GM23338 (cell line): Measurements from ENCODE around the gene SPATS2. TPM values are rescaled to one million over a fixed set of nuclear protein-coding genes. Genes with fewer than 3 reads are reported as not detected.
A peak's percentile ranks its signal among the peaks of the same experiment; 100 is the strongest.

Source experiments
- ATAC-seq: fragments of 200-7000 bp; cut with Tn5 transposase; 3 replicates; pipeline ENCODE4 v1.9.1; 2020
- DNase-seq: peaks from one replicate; pipeline ENCODE4 v3.0.0-alpha.2; 2015; ENCODE audit warnings: low spot score
- H2AFZ ChIP-seq: fragments of 200-600 bp; sonication (generic); 2 replicates; pipeline ENCODE4 v1.8.0; 2016; ENCODE audit warnings: antibody characterized with exemption, mild to moderate bottlenecking, moderate library complexity
- H3F3A ChIP-seq: fragments of 200-600 bp; sonication (generic); replicated peaks from 2 replicates; pipeline ENCODE4 v1.8.0; 2017; ENCODE audit warnings: antibody characterized with exemption, mixed run types, low read depth
- H3K27ac ChIP-seq: fragments of 200-600 bp; sonication (generic); 2 replicates; pipeline ENCODE4 v1.6.1; 2016; ENCODE audit warnings: low read depth
- H3K27me3 ChIP-seq: fragments of 200-600 bp; sonication (generic); 2 replicates; pipeline ENCODE4 v1.8.0; 2016; ENCODE audit warnings: mild to moderate bottlenecking, mixed run types, moderate library complexity; ENCODE audit not compliant: insufficient read depth
- H3K36me3 ChIP-seq: fragments of 200-600 bp; sonication (generic); 2 replicates; pipeline ENCODE4 v1.8.0; 2016; ENCODE audit warnings: mild to moderate bottlenecking; ENCODE audit not compliant: insufficient read depth
- H3K4me1 ChIP-seq: fragments of 200-600 bp; sonication (generic); 2 replicates; pipeline ENCODE4 v1.8.0; 2016; ENCODE audit warnings: mild to moderate bottlenecking, moderate library complexity; ENCODE audit not compliant: insufficient read depth
- H3K4me2 ChIP-seq: fragments of 200-600 bp; sonication (generic); 2 replicates; pipeline ENCODE4 v1.7.1; 2017; ENCODE audit warnings: mixed run types
- H3K4me3 ChIP-seq: fragments of 200-600 bp; sonication (generic); 2 replicates; pipeline ENCODE4 v1.6.1; 2016; ENCODE audit warnings: mixed run types
- H3K79me2 ChIP-seq: fragments of 200-600 bp; sonication (generic); replicated peaks from 2 replicates; pipeline ENCODE4 v1.8.0; 2017; ENCODE audit warnings: mild to moderate bottlenecking; ENCODE audit not compliant: insufficient read depth
- H3K9me2 ChIP-seq: fragments of 200-600 bp; sonication (generic); 2 replicates; pipeline ENCODE4 v1.8.0; 2017; ENCODE audit not compliant: insufficient read depth
- H4K20me1 ChIP-seq: fragments of 200-600 bp; sonication (generic); replicated peaks from 2 replicates; pipeline ENCODE4 v1.8.0; 2017; ENCODE audit warnings: mild to moderate bottlenecking; ENCODE audit not compliant: insufficient read depth
- H3K27ac Mint-ChIP-seq: 2 replicates; pipeline ENCODE4 v1.8.0; 2020; ENCODE audit warnings: inconsistent platforms, mild to moderate bottlenecking, moderate library complexity, mixed read lengths
- H3K27me3 Mint-ChIP-seq: 3 replicates; pipeline ENCODE4 v1.8.0; 2022; ENCODE audit warnings: low read depth, mild to moderate bottlenecking, moderate library complexity, mixed read lengths, inconsistent platforms; ENCODE audit not compliant: insufficient read depth, poor library complexity
- H3K36me3 Mint-ChIP-seq: 3 replicates; pipeline ENCODE4 v1.8.0; 2021; ENCODE audit warnings: low read depth, mild to moderate bottlenecking, inconsistent platforms, moderate library complexity, mixed read lengths
- H3K4me1 Mint-ChIP-seq: 3 replicates; pipeline ENCODE4 v1.8.0; 2020; ENCODE audit warnings: mild to moderate bottlenecking, inconsistent platforms, mixed read lengths
- H3K4me3 Mint-ChIP-seq: 3 replicates; pipeline ENCODE4 v1.8.0; 2021; ENCODE audit warnings: moderate library complexity, mild to moderate bottlenecking, inconsistent platforms, mixed read lengths
- H3K9me3 Mint-ChIP-seq: 3 replicates; pipeline ENCODE4 v1.8.0; 2020; ENCODE audit warnings: moderate library complexity, mild to moderate bottlenecking, inconsistent platforms, mixed read lengths
- CTCF ChIP-seq, 2 experiments: fragments of 200-600 bp in 1 of 2; sonication (generic) in 1 of 2; conservative IDR thresholded peaks; 2 replicates each; pipeline versions ENCODE4 v1.5.1 to v1.6.1; 2016 to 2017; ENCODE audit warnings: antibody characterized with exemption in 2 of 2, low read depth in 2 of 2, mild to moderate bottlenecking in 2 of 2, moderate library complexity in 1 of 2
- EZH2 ChIP-seq: fragments of 200-600 bp; sonication (generic); IDR thresholded peaks from one replicate; pipeline ENCODE4 v1.8.0; 2017; ENCODE audit warnings: antibody characterized with exemption, mild to moderate bottlenecking, low read depth; ENCODE audit not compliant: unreplicated experiment
- EZH2phosphoT487 ChIP-seq: fragments of 200-600 bp; sonication (generic); IDR thresholded peaks from one replicate; pipeline ENCODE4 v1.8.1; 2018; ENCODE audit warnings: antibody characterized with exemption; ENCODE audit not compliant: unreplicated experiment
- JUNB ChIP-seq: IDR thresholded peaks from one replicate; pipeline ENCODE4 v1.6.1; 2016; ENCODE audit warnings: antibody characterized with exemption; ENCODE audit not compliant: unreplicated experiment
- POLR2AphosphoS5 ChIP-seq: IDR thresholded peaks from 2 replicates; pipeline ENCODE4 v1.6.1; 2016; ENCODE audit warnings: antibody characterized with exemption, low read depth
- REST ChIP-seq: IDR thresholded peaks from one replicate; pipeline ENCODE4 v1.6.1; 2018; ENCODE audit warnings: antibody characterized with exemption; ENCODE audit not compliant: unreplicated experiment
- polyA plus RNA-seq: library from polyadenylated mRNA; unstranded; fragments of >200 nt; fragmentation: Nextera tagmentation; extraction: Ambion mirVana; gene quantifications from 2 replicates; pipeline ENCODE4 v1.2.1, GENCODE V29; 2016
- total RNA-seq: library from RNA; depleted of rRNA; stranded (reverse); fragments of >200 nt; shearing (Covaris generic); gene quantifications from 2 replicates; pipeline ENCODE4 v1.2.3, GENCODE V29; 2014

SPATS2 gene
- total and polyA plus RNA-seq, 2 experiments from 2014 or later: 20.6 to 61.0 TPM

- Mint-ChIP-seq H3K27ac (no peak overlapping the region), H3K36me3 (peaks cover 36% of the 10 kb centered on the region), H3K4me1 (peaks cover 27% of the 10 kb centered on the region), H3K4me3 (peak overlapping the region; percentile 78; the same call in 1 of the 3 replicates), H3K27me3 (peaks cover 58% of the 10 kb centered on the region), H3K9me3 (peaks cover 5% of the 10 kb centered on the region; the same call in 2 of the 3 replicates)
- peak; percentile 81 for DNase-seq
- Histone ChIP-seq H4K20me1 (peaks cover 5% of the 10 kb centered on the region), H2AFZ (no peak overlapping the region), H3K36me3 (peaks cover 14% of the 10 kb centered on the region; the same call in 1 of the 2 replicates), H3K4me2 (no peak overlapping the region), H3K4me3 (no peak overlapping the region), H3F3A (peaks cover 22% of the 10 kb centered on the region), H3K79me2 (no peaks in the 10 kb centered on the region), H3K9me2 (no peaks in the 10 kb centered on the region), H3K4me1 (peaks cover 6% of the 10 kb centered on the region; the same call in 1 of the 2 replicates), H3K27me3 (peaks cover 56% of the 10 kb centered on the region), H3K27ac (no peak overlapping the region)
- TF ChIP-seq POLR2AphosphoS5: 0 out of 2 replicates have a peak, but pooled peaks have one; percentile 9
- no peak for TF ChIP-seq EZH2phosphoT487
- peak; percentile 79 to 91 for TF ChIP-seq CTCF (conservative IDR thresholded peaks at IDR 0.05; ENCODE audit: low read depth in 2 of 2)
- ATAC-seq: peak; percentile 76
Observed at GRCh38 chr12:49331380-49332222, 35.7 kb upstream of the SPATS2 start.

- H3K4me1 ChIP-seq: peaks cover 9% of the 10 kb centered on the region
- ATAC-seq (peak; percentile 9), DNase-seq (peak; percentile 43)
- peaks cover 67% of the 10 kb centered on the region for H3K27me3 Mint-ChIP-seq
- H3K4me3 ChIP-seq: peak overlapping the region; percentile 56
- H3K4me3 Mint-ChIP-seq: peak overlapping the region; percentile 78
- no peak overlapping the region for H2AFZ ChIP-seq
- 0 out of 2 replicates have a peak, but pooled peaks cover 5% of the 10 kb centered on the region for H3K36me3 ChIP-seq
- H3K27ac Mint-ChIP-seq: no peak overlapping the region
- peaks cover 30% of the 10 kb centered on the region for H3K4me1 Mint-ChIP-seq
- no peaks in the 10 kb centered on the region for H3K9me2 ChIP-seq
- H3F3A ChIP-seq: peaks cover 22% of the 10 kb centered on the region
- H3K4me2 ChIP-seq: peak overlapping the region; percentile 87
- peaks cover 8% of the 10 kb centered on the region for H4K20me1 ChIP-seq
- H3K36me3 Mint-ChIP-seq: peaks cover 29% of the 10 kb centered on the region
- H3K27me3 ChIP-seq: peaks cover 65% of the 10 kb centered on the region
- no peaks in the 10 kb centered on the region for H3K79me2 ChIP-seq
- H3K27ac ChIP-seq: no peak overlapping the region
- H3K9me3 Mint-ChIP-seq: peaks cover 5% of the 10 kb centered on the region; the same call in 2 of the 3 replicates
- no peak for TF ChIP-seq CTCF (conservative IDR thresholded peaks at IDR 0.05; ENCODE audit: low read depth in 2 of 2)
- TF ChIP-seq REST: no peak
- TF ChIP-seq JUNB: no peak
- peak; percentile 63 for TF ChIP-seq EZH2
Observed at GRCh38 chr12:49332441-49332861, 34.8 kb upstream of the SPATS2 start.
